ENCODE measurements around the gene TMEM221. TPM values are rescaled to one million over a fixed set of nuclear protein-coding genes. Genes with fewer than 3 reads are reported as not detected.

The TMEM221 gene
- total RNA-seq, 5 donors from 2014 or later (not counting 1 experiment from before 2014, with no cell fraction given), result not detected

DNA sequence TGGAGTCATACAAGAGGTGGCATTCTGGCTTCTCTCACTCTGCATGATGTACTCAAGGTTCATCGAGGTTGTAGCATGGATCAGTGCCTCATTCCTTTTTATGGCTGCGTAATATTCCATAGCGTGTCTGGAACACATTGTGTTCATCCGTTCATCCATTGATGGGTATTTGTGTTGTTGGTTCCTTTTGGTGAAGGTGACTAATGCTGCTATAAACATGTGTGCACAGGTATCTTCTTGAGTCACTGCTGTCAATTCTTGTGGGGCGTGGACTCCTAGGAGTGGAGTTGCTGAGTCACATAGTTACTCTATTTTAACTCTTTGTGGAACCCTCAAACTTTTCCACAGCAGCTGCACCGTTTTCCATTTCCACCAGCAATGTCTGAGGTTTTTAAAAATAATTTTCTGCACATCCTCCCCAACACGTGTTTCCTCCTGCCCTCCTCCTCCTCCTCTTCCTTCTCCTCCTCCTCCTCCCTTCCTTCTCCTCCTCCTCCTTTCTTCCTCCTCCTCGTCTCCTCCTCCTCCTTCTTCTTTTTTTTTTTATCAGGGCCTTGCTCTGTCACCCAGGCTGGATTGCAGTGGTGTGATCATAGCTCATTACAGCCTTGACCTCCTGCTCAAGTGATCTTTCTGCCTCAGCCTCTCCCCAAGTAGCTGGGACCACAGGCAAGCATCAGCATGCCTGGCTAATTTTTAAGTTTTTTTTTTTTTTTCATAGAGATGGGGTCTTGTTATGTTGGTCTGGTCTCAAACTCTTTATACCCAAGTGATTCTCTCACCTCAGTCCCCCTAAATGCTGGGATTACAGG, 2.0 kb upstream of the TMEM221 start:
- Histone ChIP-seq H3K27me3 (replicated peaks in 1 of 2; ENCODE audit: control insufficient read depth in 2 of 2, extremely low read depth in 1 of 2, insufficient read depth in 2 of 2, low read length in 1 of 2) (peaks cover 4 to 56% of the 10 kb centered on the region in 2 experiments), H3K27ac (ENCODE audit: low read length) (no peak overlapping the region), H3K9me3 (no peaks in the 10 kb centered on the region), H3K4me1 (ENCODE audit: control insufficient read depth in 1 of 2, extremely low read depth in 1 of 2, insufficient read depth in 2 of 2, low read length in 2 of 2) (peaks cover 0 to 24% of the 10 kb centered on the region in 2 experiments), H3K36me3 (ENCODE audit: control insufficient read depth in 2 of 2, extremely low read depth in 1 of 2, insufficient read depth in 1 of 2, low read length in 1 of 2) (no peaks in the 10 kb centered on the region), H3K4me3 (ENCODE audit: control insufficient read depth in 1 of 2, extremely low read depth in 1 of 2, low read length in 1 of 2) (no peak overlapping the region)
- Mint-ChIP-seq H3K4me3 (peak overlapping the region in 1 of 3 donors; percentile 49), H3K27me3 (peaks cover 15 to 28% of the 10 kb centered on the region in 2 donors), H3K9me3 (no peaks in the 10 kb centered on the region), H3K4me1 (peaks cover 15 to 29% (median 19%) of the 10 kb centered on the region in 3 donors), H3K27ac (peak overlapping the region in 1 of 2 donors; percentile 12), H3K36me3 (no peaks in the 10 kb centered on the region)
- POLR2A ChIA-PET, result no interaction called here
- ATAC-seq (replicated peaks in 1 of 4) (peak in 3 of 4 experiments; percentile 41 to 59 (median 49)), DNase-seq (no peak)
- WGBS (ENCODE audit: insufficient coverage), result 38% methylated on average over 5 of the region's 8 CpGs
- CTCF ChIA-PET, result interaction anchor here in 1 of 2 donors (0.7 kb wide), 1 partner anchor 724 kb away, joined by 4 read pairs; no protein-coding TSS in a partner anchor

DNA sequence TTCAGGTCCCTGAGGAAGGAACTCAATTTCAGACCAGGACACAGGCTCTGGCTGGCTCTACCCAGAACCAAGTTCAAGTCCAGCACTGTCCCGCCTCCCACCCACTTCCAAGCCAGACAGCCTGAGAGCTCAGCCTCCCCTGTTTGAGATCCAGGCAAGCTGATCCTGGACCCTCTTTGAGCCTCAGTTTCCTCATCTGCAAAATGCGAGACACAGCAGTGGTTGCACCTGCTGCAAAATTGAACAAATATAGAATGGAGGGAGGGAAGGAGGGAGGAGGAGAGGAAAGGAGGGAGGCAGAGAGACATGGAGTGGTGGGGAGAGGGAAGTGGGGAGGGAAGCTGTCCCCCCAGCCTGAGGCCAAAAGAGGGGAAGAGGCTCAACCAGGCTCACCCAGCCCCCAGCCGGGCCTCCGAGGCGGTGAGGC, 751 bp downstream of the TMEM221 start:
- WGBS (ENCODE audit: insufficient coverage), result 38% methylated on average over 5 of the region's 5 CpGs
- peaks cover 0 to 14% of the 10 kb centered on the region in 2 experiments for H3K4me1 ChIP-seq (ENCODE audit: control insufficient read depth in 1 of 2, extremely low read depth in 1 of 2, insufficient read depth in 2 of 2, low read length in 2 of 2)
- DNase-seq (no peak), ATAC-seq (replicated peaks in 1 of 4) (no peak)
- H3K36me3 ChIP-seq (ENCODE audit: control insufficient read depth in 2 of 2, extremely low read depth in 1 of 2, insufficient read depth in 1 of 2, low read length in 1 of 2), result no peaks in the 10 kb centered on the region
- H3K27ac Mint-ChIP-seq, result no peak overlapping the region
- no peak overlapping the region for H3K27ac ChIP-seq (ENCODE audit: low read length)
- CTCF ChIA-PET, result no interaction called here
- H3K4me1 Mint-ChIP-seq, result peaks cover 10 to 22% (median 13%) of the 10 kb centered on the region in 3 donors
- H3K27me3 ChIP-seq (replicated peaks in 1 of 2; ENCODE audit: control insufficient read depth in 2 of 2, extremely low read depth in 1 of 2, insufficient read depth in 2 of 2, low read length in 1 of 2), result peaks cover 4 to 34% of the 10 kb centered on the region in 2 experiments
- H3K9me3 ChIP-seq, result no peaks in the 10 kb centered on the region
- peaks cover 4 to 14% of the 10 kb centered on the region in 2 donors for H3K27me3 Mint-ChIP-seq
- H3K4me3 Mint-ChIP-seq, result peak overlapping the region; percentile 25 to 62 (median 42)
- POLR2A ChIA-PET, result interaction anchor here in 1 of 2 donors (0.6 kb wide), 1 partner anchor 10 kb away, joined by 7 read pairs; no protein-coding TSS in a partner anchor
- no peaks in the 10 kb centered on the region for H3K36me3 Mint-ChIP-seq
- H3K4me3 ChIP-seq (ENCODE audit: control insufficient read depth in 1 of 2, extremely low read depth in 1 of 2, low read length in 1 of 2), result no peak overlapping the region
- H3K9me3 Mint-ChIP-seq, result no peaks in the 10 kb centered on the region

DNA sequence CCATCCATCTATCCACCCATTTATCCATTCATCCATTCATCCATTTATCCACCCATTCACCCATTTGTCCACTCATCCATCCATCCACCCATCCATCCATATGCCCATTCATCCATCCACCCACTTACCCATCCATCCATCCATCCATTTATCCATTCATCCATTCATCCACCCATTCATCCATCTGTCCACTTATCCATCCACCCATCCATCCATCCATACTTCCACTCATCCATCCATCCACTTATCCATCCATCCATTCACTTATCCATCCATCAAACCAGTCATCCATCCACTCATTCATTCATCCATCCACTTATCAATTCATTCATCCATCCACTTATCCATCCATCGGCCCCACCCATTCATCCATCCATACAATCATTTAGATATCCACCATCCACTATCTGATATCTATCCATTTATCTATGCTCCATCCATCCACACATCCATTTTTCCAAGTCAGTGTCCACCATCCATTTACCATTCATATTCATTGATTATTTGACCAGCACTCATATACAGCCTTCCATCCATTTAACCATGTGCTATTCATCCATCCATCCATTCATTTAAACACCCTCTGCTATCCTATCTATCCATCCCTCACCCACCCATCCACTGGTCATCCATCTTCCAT, 2.8 kb downstream of the TMEM221 start:
- no peak overlapping the region for H3K4me3 Mint-ChIP-seq
- no peak overlapping the region for H3K27ac Mint-ChIP-seq
- no peak for DNase-seq
- peaks cover 4 to 13% of the 10 kb centered on the region in 2 donors for H3K27me3 Mint-ChIP-seq
- POLR2A ChIA-PET, result interaction anchor here in 1 of 2 donors (0.5 kb wide), 1 partner anchor 244 kb away, joined by 5 read pairs; no protein-coding TSS in a partner anchor
- no peak for ATAC-seq (replicated peaks in 1 of 4)
- no peak overlapping the region for H3K4me3 ChIP-seq (ENCODE audit: control insufficient read depth in 1 of 2, extremely low read depth in 1 of 2, low read length in 1 of 2)
- H3K36me3 Mint-ChIP-seq, result no peaks in the 10 kb centered on the region
- H3K9me3 ChIP-seq, result no peaks in the 10 kb centered on the region
- H3K36me3 ChIP-seq (ENCODE audit: control insufficient read depth in 2 of 2, extremely low read depth in 1 of 2, insufficient read depth in 1 of 2, low read length in 1 of 2), result no peaks in the 10 kb centered on the region
- peaks cover 9 to 16% (median 10%) of the 10 kb centered on the region in 3 donors for H3K4me1 Mint-ChIP-seq
- CTCF ChIA-PET, result interaction anchor here in 1 of 2 donors (0.5 kb wide), 1 partner anchor 13 kb away, joined by 4 read pairs; no protein-coding TSS in a partner anchor
- H3K4me1 ChIP-seq (ENCODE audit: control insufficient read depth in 1 of 2, extremely low read depth in 1 of 2, insufficient read depth in 2 of 2, low read length in 2 of 2), result peaks cover 0 to 13% of the 10 kb centered on the region in 2 experiments
- 100% methylated on average over 1 of the region's 1 CpG for WGBS (ENCODE audit: insufficient coverage)
- no peak overlapping the region for H3K27ac ChIP-seq (ENCODE audit: low read length)
- H3K27me3 ChIP-seq (replicated peaks in 1 of 2; ENCODE audit: control insufficient read depth in 2 of 2, extremely low read depth in 1 of 2, insufficient read depth in 2 of 2, low read length in 1 of 2), result peaks cover 4 to 26% of the 10 kb centered on the region in 2 experiments
- H3K9me3 Mint-ChIP-seq, result no peaks in the 10 kb centered on the region

DNA sequence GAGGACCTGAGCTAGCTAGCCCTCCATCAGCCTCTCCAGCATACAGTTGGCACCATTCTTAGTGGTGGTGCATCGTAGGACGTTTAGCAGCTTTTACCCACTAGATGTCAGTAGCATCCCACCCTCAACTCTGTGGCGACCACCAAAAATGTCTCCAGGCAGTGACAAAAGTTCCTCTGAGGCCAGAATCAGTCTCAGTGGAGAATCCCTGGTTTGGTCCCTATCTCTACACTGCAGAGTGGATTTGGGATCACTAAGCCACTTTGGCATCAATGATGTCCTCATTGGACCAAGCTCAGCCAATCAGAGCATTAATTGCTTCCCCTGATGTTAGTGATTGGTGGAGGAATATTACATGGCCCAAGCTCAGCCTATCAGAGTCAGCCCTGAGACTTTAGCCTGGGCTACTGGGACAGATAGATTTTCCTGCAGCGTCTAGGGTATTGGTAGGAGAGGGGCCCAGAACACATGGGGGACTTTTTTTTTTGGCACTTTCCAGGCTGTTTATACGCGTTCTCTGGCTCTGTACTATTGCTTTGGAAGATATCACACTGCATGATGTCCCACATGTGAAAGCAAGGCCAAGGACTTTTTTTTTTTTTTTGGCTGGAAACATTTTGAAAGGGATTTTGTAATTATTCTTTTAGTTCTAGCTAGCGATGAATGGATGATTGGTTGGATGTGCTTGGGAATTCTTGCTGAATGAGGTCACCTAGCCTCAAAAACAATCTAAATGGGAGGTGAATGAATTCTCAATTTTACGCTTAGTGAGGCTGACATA, 7.0 kb downstream of the TMEM221 start:
- peak in 2 of 4 experiments; percentile 52 to 57 for ATAC-seq (replicated peaks in 1 of 4)
- Histone ChIP-seq H3K27me3 (replicated peaks in 1 of 2; ENCODE audit: control insufficient read depth in 2 of 2, extremely low read depth in 1 of 2, insufficient read depth in 2 of 2, low read length in 1 of 2) (peaks cover 0 to 6% of the 10 kb centered on the region in 2 experiments), H3K36me3 (ENCODE audit: control insufficient read depth in 2 of 2, extremely low read depth in 1 of 2, insufficient read depth in 1 of 2, low read length in 1 of 2) (peaks cover 0 to 2% of the 10 kb centered on the region in 2 donors), H3K4me1 (ENCODE audit: control insufficient read depth in 1 of 2, extremely low read depth in 1 of 2, insufficient read depth in 2 of 2, low read length in 2 of 2) (no peaks in the 10 kb centered on the region), H3K9me3 (no peaks in the 10 kb centered on the region), H3K4me3 (ENCODE audit: control insufficient read depth in 1 of 2, extremely low read depth in 1 of 2, low read length in 1 of 2) (no peak overlapping the region), H3K27ac (ENCODE audit: low read length) (no peak overlapping the region)
- H3K9me3 Mint-ChIP-seq, result no peaks in the 10 kb centered on the region
- ChIA-PET CTCF (interaction anchor here (0.6 to 0.7 kb wide), 4 partner anchors 22 to 650 kb away, joined by 3 to 7 read pairs (median 4); no protein-coding TSS in a partner anchor), POLR2A (interaction anchor here (0.6 kb wide), 4 partner anchors 58 to 1390 kb away, joined by 3 to 7 read pairs (median 5); partner anchors contain the start of gene SLC5A5 (in 1 of the 2))
- WGBS (ENCODE audit: insufficient coverage), result 85% methylated on average over 3 of the region's 8 CpGs
- H3K27ac Mint-ChIP-seq, result no peak overlapping the region
- no peaks in the 10 kb centered on the region for H3K27me3 Mint-ChIP-seq
- H3K36me3 Mint-ChIP-seq, result no peaks in the 10 kb centered on the region
- H3K4me3 Mint-ChIP-seq, result no peak overlapping the region
- peak in 4 of 35 experiments; percentile 8 to 57 (median 26) for DNase-seq
- no peaks in the 10 kb centered on the region for H3K4me1 Mint-ChIP-seq

DNA sequence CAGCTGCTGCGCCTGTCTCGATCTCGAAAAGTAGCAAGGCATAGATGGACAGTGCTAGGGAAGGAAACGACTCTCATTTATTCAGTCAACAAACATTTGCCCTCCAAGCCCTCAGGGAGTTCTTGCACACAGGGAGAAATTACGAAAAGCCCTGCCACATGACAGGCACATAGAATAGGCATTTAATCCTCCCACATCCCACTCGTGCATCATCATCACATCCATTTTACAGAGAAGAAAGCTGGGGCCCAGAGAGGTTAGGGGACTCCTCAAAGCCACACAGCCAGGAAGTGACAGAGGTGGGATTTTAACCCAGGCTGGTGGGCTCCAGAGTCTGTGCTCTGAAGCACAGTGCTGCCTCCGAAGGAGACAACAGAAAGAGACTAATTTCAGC, 11.6 kb downstream of the TMEM221 start:
- no peaks in the 10 kb centered on the region for H3K27me3 Mint-ChIP-seq
- Histone ChIP-seq H3K36me3 (ENCODE audit: control insufficient read depth in 2 of 2, extremely low read depth in 1 of 2, insufficient read depth in 1 of 2, low read length in 1 of 2) (peaks cover 0 to 4% of the 10 kb centered on the region in 2 donors), H3K27me3 (replicated peaks in 1 of 2; ENCODE audit: control insufficient read depth in 2 of 2, extremely low read depth in 1 of 2, insufficient read depth in 2 of 2, low read length in 1 of 2) (peaks cover 0 to 6% of the 10 kb centered on the region in 2 experiments), H3K4me1 (ENCODE audit: control insufficient read depth in 1 of 2, extremely low read depth in 1 of 2, insufficient read depth in 2 of 2, low read length in 2 of 2) (no peaks in the 10 kb centered on the region), H3K9me3 (no peaks in the 10 kb centered on the region), H3K27ac (ENCODE audit: low read length) (no peak overlapping the region), H3K4me3 (ENCODE audit: control insufficient read depth in 1 of 2, extremely low read depth in 1 of 2, low read length in 1 of 2) (no peak overlapping the region)
- H3K27ac Mint-ChIP-seq, result no peak overlapping the region
- H3K9me3 Mint-ChIP-seq, result no peaks in the 10 kb centered on the region
- ChIA-PET CTCF (no interaction called here), POLR2A (no interaction called here)
- H3K4me1 Mint-ChIP-seq, result no peaks in the 10 kb centered on the region
- H3K36me3 Mint-ChIP-seq, result peaks cover 3% of the 10 kb centered on the region
- 74% methylated on average over 6 of the region's 7 CpGs for WGBS (ENCODE audit: insufficient coverage)
- ATAC-seq (replicated peaks in 1 of 4) (no peak), DNase-seq (no peak)
- H3K4me3 Mint-ChIP-seq, result no peak overlapping the region

Measured in T-cell (primary cell).